Upper lobe of right lung (tissue), 1 donor: ENCODE measurements around the gene ROR2. TPM values are rescaled to one million over a fixed set of nuclear protein-coding genes. Genes with fewer than 3 reads are reported as not detected.

Experiments used
- ATAC-seq: fragments of 200-7000 bp; cut with Tn5 transposase; one replicate; pipeline ENCODE4 v1.9.1; 2020; ENCODE audit warnings: mild to moderate bottlenecking, moderate library complexity
- DNase-seq: peaks from one replicate; pipeline ENCODE4 v3.0.0-alpha.2; 2020
- H3K27ac ChIP-seq: fragments of 200-600 bp; one replicate; pipeline ENCODE4 v1.8.0; 2022
- H3K27me3 ChIP-seq: fragments of 200-600 bp; one replicate; pipeline ENCODE4 v1.8.0; 2022; ENCODE audit warnings: mild to moderate bottlenecking
- H3K36me3 ChIP-seq: fragments of 200-600 bp; one replicate; pipeline ENCODE4 v1.8.0; 2022
- H3K4me1 ChIP-seq: fragments of 200-600 bp; one replicate; pipeline ENCODE4 v1.8.0; 2022
- H3K4me3 ChIP-seq: fragments of 200-600 bp; one replicate; pipeline ENCODE4 v1.8.0; 2022; ENCODE audit warnings: mild to moderate bottlenecking
- H3K9me3 ChIP-seq: fragments of 200-600 bp; one replicate; pipeline ENCODE4 v1.8.0; 2022
- CTCF ChIP-seq: fragments of 200-600 bp; IDR thresholded peaks from one replicate; pipeline ENCODE4 v1.8.0; 2022; ENCODE audit warnings: antibody characterized with exemption
- intact Hi-C: fragments of 100-400 bp; cut with DNase I; formaldehyde crosslinking; loops from one replicate; pipeline ENCODE4 v1.11.0; 2022
- total RNA-seq: library from RNA; stranded (reverse); fragmentation: NEBNext Ultra II Directional; extraction: Animal tissue kit (Norgen Biotek cat#: 25700); gene quantifications from one replicate; pipeline ENCODE4 v1.2.1, GENCODE V29; 2021
- donor health status: DM: no; HTN: yes; CAD: no; lungs with severe emphysema.

The ROR2 gene
- total RNA-seq, 1 donor from 2014 or later: 5.5 TPM

- Histone ChIP-seq H3K9me3 (no peaks in the 10 kb centered on the region), H3K27ac (no peak overlapping the region), H3K27me3 (no peaks in the 10 kb centered on the region), H3K4me1 (no peaks in the 10 kb centered on the region), H3K4me3 (no peak overlapping the region), H3K36me3 (no peaks in the 10 kb centered on the region)
- TF ChIP-seq CTCF: no peak
- no peak for ATAC-seq
- intact Hi-C loops: no loop called here
- DNase-seq: no peak
These were observed 138.8 kb downstream of the ROR2 start for GRCh38 chr9:91811024-91811909.

DNA sequence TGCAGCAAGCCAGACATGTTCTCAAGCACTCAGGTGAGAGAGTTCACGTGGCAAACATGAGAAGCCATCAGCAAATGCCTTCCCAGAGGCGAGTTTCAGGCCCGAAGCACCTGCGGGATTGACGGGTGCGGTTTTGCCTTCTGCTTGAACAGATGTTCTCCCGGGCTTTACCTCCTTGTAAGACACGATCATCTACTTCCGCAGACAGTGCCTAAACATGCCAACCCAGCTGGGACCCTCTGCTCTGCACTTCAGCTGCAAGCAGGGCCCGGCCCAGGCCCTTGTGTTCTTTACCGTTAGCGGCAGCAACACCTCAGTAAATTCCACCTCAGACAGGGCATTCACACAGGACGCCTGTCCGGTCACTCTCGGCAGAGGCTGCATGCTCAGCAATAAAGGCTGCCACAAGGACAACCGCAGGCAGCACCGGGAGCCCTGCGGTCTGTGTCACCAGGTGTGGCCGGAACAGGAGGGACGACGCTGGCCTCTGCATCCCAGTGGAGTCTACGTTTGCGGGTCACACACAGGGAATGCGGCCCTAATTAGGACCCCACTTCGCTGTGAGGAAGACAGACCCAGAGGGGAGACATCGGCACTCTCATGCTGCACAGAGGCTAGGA is 139.6 kb downstream of the ROR2 start:
- DNase-seq: no peak

DNA sequence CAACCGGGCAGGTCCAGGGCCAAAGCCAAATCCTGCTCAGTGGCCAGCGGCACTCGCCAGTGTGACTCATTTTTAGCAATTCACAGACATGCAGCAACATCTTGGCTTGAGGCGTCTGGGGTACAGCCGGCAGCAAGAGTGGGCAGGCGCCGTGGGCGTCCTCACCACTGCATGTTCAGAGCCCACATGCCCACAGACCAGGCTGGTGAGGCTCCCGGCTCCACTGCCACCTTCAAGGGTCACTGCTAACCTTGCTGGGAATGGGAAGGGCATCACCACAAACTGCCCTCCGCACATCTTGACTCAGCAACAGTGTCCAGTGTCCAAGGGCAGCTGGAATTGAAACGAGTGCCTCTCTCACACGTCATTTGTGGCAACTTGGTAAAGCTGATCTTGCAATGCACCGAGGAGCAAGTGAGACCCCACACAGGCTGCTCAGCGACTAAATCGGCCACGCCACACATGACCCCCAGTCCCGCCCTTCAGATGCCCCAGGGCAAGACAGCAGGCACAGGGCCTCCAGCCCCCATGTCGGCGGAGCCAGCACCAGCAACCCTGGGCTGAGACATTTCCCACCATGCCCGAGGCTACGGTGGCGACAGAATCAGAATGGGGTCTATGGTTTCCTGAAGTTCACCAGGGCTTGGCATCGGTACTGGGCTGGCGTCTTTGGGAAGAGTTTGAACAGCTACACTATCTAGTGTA is 140.3 kb downstream of the ROR2 start:
- Histone ChIP-seq H3K27ac (no peak overlapping the region), H3K4me1 (no peaks in the 10 kb centered on the region), H3K27me3 (no peaks in the 10 kb centered on the region), H3K36me3 (no peaks in the 10 kb centered on the region), H3K4me3 (no peak overlapping the region), H3K9me3 (no peaks in the 10 kb centered on the region)
- ATAC-seq (no peak), DNase-seq (no peak)
- intact Hi-C loops: no loop called here
- TF ChIP-seq CTCF: no peak

More for the DNA sequence above, 139.6 kb downstream of the ROR2 start:
- H3K36me3 ChIP-seq: no peaks in the 10 kb centered on the region
- no peak overlapping the region for H3K4me3 ChIP-seq
- no peak for ATAC-seq
- H3K27ac ChIP-seq: no peak overlapping the region
- intact Hi-C loops: no loop called here
- no peak for TF ChIP-seq CTCF
- no peaks in the 10 kb centered on the region for H3K4me1 ChIP-seq
- no peaks in the 10 kb centered on the region for H3K9me3 ChIP-seq
- H3K27me3 ChIP-seq: no peaks in the 10 kb centered on the region

DNA sequence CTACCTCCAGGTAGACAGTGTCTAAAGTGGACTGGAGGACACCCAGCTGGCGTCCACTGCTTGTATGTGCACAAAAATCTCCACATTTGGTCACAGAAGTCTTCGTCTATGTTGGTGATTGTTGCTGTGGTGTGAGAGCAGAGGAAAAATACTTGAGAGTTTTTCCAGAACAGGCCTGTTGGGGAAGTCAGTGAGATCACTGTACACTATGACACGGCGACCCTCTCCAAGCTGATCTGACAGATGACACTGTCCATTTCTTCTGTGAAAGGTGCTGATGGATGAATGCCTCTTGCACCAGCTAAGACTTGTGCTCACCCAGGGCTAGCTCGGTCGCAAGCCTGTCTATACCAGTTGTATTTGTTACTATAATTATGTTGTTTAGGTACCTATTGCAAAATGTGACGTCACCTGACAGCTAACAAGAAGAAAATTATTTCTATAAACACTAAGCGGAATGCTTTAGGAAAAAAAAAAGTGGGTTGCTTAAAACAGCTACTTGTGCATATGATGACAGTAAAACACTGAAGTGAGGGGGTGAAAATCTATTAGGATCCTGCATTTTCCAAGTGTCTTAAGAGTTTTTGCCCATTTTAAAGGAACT is 142.3 kb downstream of the ROR2 start:
- no peak for ATAC-seq
- Histone ChIP-seq H3K27me3 (no peaks in the 10 kb centered on the region), H3K36me3 (no peaks in the 10 kb centered on the region), H3K4me1 (peaks cover 7% of the 10 kb centered on the region), H3K4me3 (no peak overlapping the region), H3K9me3 (no peaks in the 10 kb centered on the region), H3K27ac (no peak overlapping the region)
- no peak for TF ChIP-seq CTCF
- no peak for DNase-seq
- intact Hi-C loops: no loop called here

DNA sequence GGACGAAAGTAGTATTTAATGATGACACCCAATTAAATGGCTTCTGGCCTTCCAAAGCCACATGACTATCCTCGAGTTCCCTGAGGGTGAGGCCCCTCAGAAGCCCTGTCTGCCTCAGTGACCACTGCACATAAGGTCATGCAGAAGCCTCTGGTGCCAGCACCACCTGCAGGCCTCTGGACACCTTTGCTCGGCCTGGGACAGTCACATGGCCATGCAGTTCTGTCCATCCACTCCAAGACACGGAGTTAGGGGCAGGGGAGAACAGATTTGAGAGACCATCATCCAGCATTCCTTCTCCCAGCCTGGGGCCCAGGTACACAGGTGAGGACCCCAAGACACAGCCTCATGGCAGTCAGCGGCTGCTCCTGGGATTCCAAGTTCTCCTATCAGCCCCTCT is 145.0 kb downstream of the ROR2 start:
- Histone ChIP-seq H3K27me3 (no peaks in the 10 kb centered on the region), H3K27ac (no peak overlapping the region), H3K4me3 (no peak overlapping the region), H3K36me3 (no peaks in the 10 kb centered on the region), H3K9me3 (no peaks in the 10 kb centered on the region), H3K4me1 (peaks cover 7% of the 10 kb centered on the region)
- no peak for TF ChIP-seq CTCF
- ATAC-seq (no peak), DNase-seq (no peak)
- intact Hi-C loops: no loop called here
